ENCODE measurements around the gene ZNFX1. TPM values are rescaled to one million over a fixed set of nuclear protein-coding genes. Genes with fewer than 3 reads are reported as not detected.

The ZNFX1 gene
- total RNA-seq, 1 donor from 2014 or later, result 10.7 TPM

- Mint-ChIP-seq H3K27me3 (no peaks in the 10 kb centered on the region), H3K9me3 (ENCODE audit: low read depth) (peaks cover 29% of the 10 kb centered on the region), H3K36me3 (ENCODE audit: insufficient read depth) (peaks cover 50% of the 10 kb centered on the region), H3K27ac (peak overlapping the region; percentile 73), H3K4me3 (ENCODE audit: low read depth) (peak overlapping the region; percentile 86), H3K4me1 (ENCODE audit: low read depth) (peaks cover 26% of the 10 kb centered on the region)
- TF ChIP-seq, protein P1, sequence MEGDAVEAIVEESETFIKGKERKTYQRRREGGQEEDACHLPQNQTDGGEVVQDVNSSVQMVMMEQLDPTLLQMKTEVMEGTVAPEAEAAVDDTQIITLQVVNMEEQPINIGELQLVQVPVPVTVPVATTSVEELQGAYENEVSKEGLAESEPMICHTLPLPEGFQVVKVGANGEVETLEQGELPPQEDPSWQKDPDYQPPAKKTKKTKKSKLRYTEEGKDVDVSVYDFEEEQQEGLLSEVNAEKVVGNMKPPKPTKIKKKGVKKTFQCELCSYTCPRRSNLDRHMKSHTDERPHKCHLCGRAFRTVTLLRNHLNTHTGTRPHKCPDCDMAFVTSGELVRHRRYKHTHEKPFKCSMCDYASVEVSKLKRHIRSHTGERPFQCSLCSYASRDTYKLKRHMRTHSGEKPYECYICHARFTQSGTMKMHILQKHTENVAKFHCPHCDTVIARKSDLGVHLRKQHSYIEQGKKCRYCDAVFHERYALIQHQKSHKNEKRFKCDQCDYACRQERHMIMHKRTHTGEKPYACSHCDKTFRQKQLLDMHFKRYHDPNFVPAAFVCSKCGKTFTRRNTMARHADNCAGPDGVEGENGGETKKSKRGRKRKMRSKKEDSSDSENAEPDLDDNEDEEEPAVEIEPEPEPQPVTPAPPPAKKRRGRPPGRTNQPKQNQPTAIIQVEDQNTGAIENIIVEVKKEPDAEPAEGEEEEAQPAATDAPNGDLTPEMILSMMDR (IDR thresholded peaks at IDR 0.05; ENCODE audit: unreplicated experiment), result no peak
- DNase-seq (ENCODE audit: low spot score, unreplicated experiment), result no peak
Observed at GRCh38 chr20:49277786-49278035, 146 bp downstream of the ZNFX1 start.

DNA sequence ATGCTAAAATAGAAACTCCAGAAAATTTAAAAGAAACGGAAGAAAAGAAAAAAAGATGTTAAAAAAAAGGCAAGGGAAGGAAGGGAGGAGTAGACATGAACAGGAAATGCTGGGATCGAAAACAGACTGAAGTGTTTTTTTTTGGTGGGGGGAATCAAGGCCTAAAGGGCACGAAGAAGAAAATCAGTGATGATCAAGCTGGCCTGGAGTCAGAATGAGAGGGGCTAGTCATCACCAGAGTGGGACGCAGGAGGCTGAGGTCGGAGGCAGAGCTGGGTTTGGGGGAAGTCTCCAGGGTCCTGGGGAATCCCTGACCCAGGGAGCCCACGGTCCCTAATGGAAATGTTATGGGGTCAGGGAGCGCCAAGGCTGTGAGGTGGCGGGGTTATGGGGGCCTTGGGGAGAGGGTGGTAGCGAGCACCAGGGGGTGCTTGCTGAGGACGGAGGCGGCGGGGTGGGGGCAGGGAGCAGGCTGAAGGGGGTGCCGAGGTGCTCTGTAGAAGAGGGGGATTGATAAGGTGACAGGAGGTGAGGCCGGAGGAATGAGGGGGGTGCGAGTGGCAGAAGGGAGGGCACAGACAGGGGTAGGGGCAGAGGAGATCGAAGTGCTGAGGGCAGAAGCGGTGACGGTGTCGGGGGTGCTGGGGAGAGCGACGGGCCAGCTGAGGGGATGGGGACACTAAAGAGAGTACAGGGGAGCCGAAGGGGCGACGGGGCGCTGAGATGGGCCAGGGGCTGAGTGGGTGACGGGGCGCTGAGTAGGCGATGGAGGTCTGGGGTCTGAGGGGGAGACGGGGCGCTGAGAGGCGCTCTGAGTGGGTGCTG lies 684 bp downstream of the ZNFX1 start:
- H3K4me1 Mint-ChIP-seq (ENCODE audit: low read depth), result peaks cover 21% of the 10 kb centered on the region
- H3K36me3 Mint-ChIP-seq (ENCODE audit: insufficient read depth), result peaks cover 45% of the 10 kb centered on the region
- peak; percentile 15 for DNase-seq (ENCODE audit: low spot score, unreplicated experiment)
- TF ChIP-seq, protein P1 (IDR thresholded peaks at IDR 0.05; ENCODE audit: unreplicated experiment), result no peak
- peak overlapping the region; percentile 73 for H3K27ac Mint-ChIP-seq
- H3K27me3 Mint-ChIP-seq, result no peaks in the 10 kb centered on the region
- H3K9me3 Mint-ChIP-seq (ENCODE audit: low read depth), result peaks cover 24% of the 10 kb centered on the region
- peak overlapping the region; percentile 86 for H3K4me3 Mint-ChIP-seq (ENCODE audit: low read depth)

DNA sequence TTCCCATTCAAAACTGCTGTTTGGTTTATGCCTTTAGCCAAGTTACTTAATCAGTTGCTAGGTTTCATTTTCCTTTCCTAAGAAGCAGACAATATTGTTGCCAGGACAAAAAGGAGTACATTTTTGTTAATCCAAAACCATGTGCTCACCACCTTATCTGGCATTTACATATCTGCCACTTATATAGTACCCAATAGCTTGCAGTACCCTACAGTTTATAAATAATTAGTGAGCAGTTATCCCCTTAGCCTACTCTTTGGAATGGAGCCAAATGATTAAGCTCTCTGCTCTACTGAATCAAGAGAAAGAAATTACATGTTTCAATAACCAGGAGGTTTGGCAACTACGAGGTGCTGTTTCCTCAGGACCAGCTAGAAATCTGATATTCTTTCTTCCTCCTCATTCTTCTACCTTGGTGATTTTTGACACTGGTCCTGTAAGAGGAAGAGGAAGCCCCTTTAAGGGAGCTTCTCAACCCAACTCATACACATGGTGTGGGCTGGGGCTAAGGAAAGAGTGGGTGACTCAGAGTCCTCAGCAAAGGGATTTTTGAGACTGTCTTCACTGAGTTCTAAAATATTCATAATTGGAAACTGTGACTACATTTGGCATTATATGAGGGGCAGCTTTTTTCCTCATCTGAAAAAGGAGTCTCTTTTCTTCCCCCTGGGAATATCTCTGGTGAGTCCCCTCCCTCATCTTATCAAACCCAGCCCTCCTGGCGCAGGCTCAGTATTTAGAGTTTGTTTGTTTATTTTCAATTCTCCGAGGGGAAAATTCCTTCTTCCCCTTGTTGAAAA lies 1.5 kb downstream of the ZNFX1 start:
- Mint-ChIP-seq H3K27ac (peak overlapping the region; percentile 60), H3K36me3 (ENCODE audit: insufficient read depth) (peaks cover 38% of the 10 kb centered on the region), H3K27me3 (no peaks in the 10 kb centered on the region), H3K4me1 (ENCODE audit: low read depth) (peaks cover 19% of the 10 kb centered on the region), H3K4me3 (ENCODE audit: low read depth) (peak overlapping the region; percentile 86), H3K9me3 (ENCODE audit: low read depth) (peaks cover 16% of the 10 kb centered on the region)
- no peak for DNase-seq (ENCODE audit: low spot score, unreplicated experiment)
- TF ChIP-seq, protein P1 (IDR thresholded peaks at IDR 0.05; ENCODE audit: unreplicated experiment), result no peak

DNA sequence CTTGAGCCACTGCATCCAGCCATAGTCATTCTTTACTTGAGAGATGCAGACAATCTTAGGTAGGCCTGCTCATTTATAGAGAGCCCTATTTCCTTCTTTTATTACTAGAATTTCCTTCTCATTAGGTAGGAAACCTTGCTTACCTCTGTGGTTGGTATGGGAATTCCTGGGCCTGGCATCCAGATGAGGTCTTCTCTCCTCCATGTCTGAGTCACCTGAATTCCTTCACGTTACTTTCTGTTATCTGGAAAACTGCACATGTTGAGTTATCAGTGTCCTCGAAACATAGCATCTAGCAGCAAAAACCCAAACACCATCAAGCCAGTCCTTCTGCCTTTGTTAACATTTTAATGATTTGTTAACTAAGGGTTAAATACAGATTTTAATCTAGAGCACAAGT lies 2.2 kb downstream of the ZNFX1 start:
- peaks cover 36% of the 10 kb centered on the region for H3K36me3 Mint-ChIP-seq (ENCODE audit: insufficient read depth)
- TF ChIP-seq, protein P1 (IDR thresholded peaks at IDR 0.05; ENCODE audit: unreplicated experiment), result no peak
- H3K4me1 Mint-ChIP-seq (ENCODE audit: low read depth), result peaks cover 14% of the 10 kb centered on the region
- peaks cover 9% of the 10 kb centered on the region for H3K9me3 Mint-ChIP-seq (ENCODE audit: low read depth)
- no peak for DNase-seq (ENCODE audit: low spot score, unreplicated experiment)
- no peaks in the 10 kb centered on the region for H3K27me3 Mint-ChIP-seq
- H3K27ac Mint-ChIP-seq, result no peak overlapping the region
- no peak overlapping the region for H3K4me3 Mint-ChIP-seq (ENCODE audit: low read depth)

DNA sequence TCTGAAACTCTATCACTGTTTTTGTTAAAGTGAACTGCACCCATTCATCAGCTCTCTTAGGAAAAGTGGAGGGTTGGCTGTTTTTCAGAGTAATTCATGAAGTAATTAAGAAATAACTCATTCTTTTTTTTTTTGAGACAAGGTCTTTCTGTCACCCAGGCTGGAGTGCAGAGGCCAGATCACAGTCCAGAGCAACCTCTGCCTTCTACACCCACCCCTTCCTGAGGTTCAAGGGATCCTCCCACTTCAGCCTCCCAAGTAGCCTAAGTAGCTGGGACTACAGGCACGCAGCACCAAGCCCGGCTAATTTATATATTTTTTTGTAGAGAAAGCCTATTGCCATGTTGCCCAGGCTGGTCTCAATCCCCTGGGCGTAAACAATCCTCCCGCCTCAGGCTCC lies 2.6 kb downstream of the ZNFX1 start:
- no peak for DNase-seq (ENCODE audit: low spot score, unreplicated experiment)
- Mint-ChIP-seq H3K4me3 (ENCODE audit: low read depth) (no peak overlapping the region), H3K4me1 (ENCODE audit: low read depth) (peaks cover 12% of the 10 kb centered on the region), H3K36me3 (ENCODE audit: insufficient read depth) (peaks cover 36% of the 10 kb centered on the region), H3K27me3 (no peaks in the 10 kb centered on the region), H3K27ac (no peak overlapping the region), H3K9me3 (ENCODE audit: low read depth) (peaks cover 6% of the 10 kb centered on the region)
- TF ChIP-seq, protein P1 (IDR thresholded peaks at IDR 0.05; ENCODE audit: unreplicated experiment), result no peak

All from progenitor cell of endocrine pancreas (in vitro differentiated cells).